ENCODE measurements around the gene IFI44.

DNA sequence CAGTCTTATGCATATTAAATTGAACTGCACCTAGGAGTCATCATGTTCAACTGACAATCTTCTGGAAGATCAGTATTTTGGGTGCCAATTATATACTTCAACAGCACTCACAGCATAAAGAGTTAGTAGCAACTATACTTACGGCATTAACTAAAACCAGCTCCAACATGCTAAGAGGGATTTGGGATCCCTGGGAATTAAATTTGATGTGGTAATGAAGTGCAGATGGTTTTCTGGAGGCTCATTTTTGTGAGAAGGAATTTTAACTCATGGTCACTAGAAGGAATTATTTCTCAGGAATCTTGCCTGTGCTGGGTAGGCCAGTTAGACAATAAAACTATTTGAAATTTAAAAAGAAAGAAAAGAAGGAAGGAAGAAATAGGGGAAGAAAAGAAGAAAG lies 18.3 kb downstream of the IFI44 start:
- TF ChIP-seq EZH2 (IDR thresholded peaks at IDR 0.05) (no peak), CTCF (IDR thresholded peaks at IDR 0.05) (no peak), EZH2phosphoT487 (IDR thresholded peaks at IDR 0.05) (no peak)

Data from neural progenitor cell (in vitro differentiated cells).